AG04449 (cell line): Measurements from ENCODE around the gene GSTM3.

ENCODE experiments used
- CTCF ChIA-PET: fragments of 350-600 bp; formaldehyde crosslinking; extraction: SDS; loops from one replicate; lab custom pipeline; 2021; ENCODE audit warnings: antibody characterized with exemption; lab: Yijun Ruan, JAX
- POLR2A ChIA-PET: fragments of 400-600, 350-600 bp; formaldehyde crosslinking; extraction: SDS; loops from one replicate; lab custom pipeline; 2020; ENCODE audit warnings: antibody characterized with exemption, inconsistent platforms; lab: Yijun Ruan, JAX
- DNase-seq: peaks from one replicate; pipeline ENCODE4 v3.0.0-alpha.2; 2010; ENCODE audit warnings: low read depth, low spot score
- H3K4me3 ChIP-seq: 2 replicates; pipeline ENCODE4 v1.5.1; 2011; ENCODE audit warnings: low read depth, mild to moderate bottlenecking, control low read depth, low read length
- CTCF ChIP-seq: IDR thresholded peaks from one replicate; pipeline ENCODE4 v1.5.1; 2011; ENCODE audit warnings: mild to moderate bottlenecking, moderate library complexity, low read length, control low read depth, inconsistent platforms; ENCODE audit not compliant: insufficient read depth; ENCODE audit errors: missing control alignments

The GSTM3 gene

GRCh38 chr1:109783436-109783835 lies 42.6 kb upstream of the GSTM3 start:
- TF ChIP-seq CTCF, result no peak
- ChIA-PET POLR2A (interaction anchor here (0.6 to 1.8 kb wide), 2 partner anchors 67 to 201 kb away, joined by 3 read pairs; partner anchors contain the start of gene AHCYL1), CTCF (interaction anchor here (1.3 to 28.0 kb wide), 8 partner anchors 9 to 224 kb away, joined by 4 to 1425 read pairs (median 6); partner anchors contain the start of gene AHCYL1)
- DNase-seq, result no peak
- no peak overlapping the region for H3K4me3 ChIP-seq

GRCh38 chr1:109782927-109783326 lies 42.1 kb upstream of the GSTM3 start:
- ChIA-PET POLR2A (interaction anchor here (1.8 kb wide), 1 partner anchor 201 kb away, joined by 3 read pairs; the partner anchor contains the start of gene AHCYL1), CTCF (interaction anchor here (0.7 to 28.0 kb wide), 10 partner anchors 8 to 247 kb away, joined by 3 to 1425 read pairs (median 6); partner anchors contain the start of gene AHCYL1)
- no peak for TF ChIP-seq CTCF
- DNase-seq, result no peak
- no peak overlapping the region for H3K4me3 ChIP-seq

- no peak overlapping the region for H3K4me3 ChIP-seq
- ChIA-PET CTCF (interaction anchor here (0.7 to 28.0 kb wide), 12 partner anchors 8 to 248 kb away, joined by 3 to 1425 read pairs (median 5); partner anchors contain the start of gene AHCYL1), POLR2A (interaction anchor here (1.8 kb wide), 1 partner anchor 202 kb away, joined by 3 read pairs; the partner anchor contains the start of gene AHCYL1)
- DNase-seq, result no peak
- TF ChIP-seq CTCF, result no peak
These were observed 41.7 kb upstream of the GSTM3 start for GRCh38 chr1:109782514-109782913.

- H3K4me3 ChIP-seq, result no peak overlapping the region
- TF ChIP-seq CTCF, result no peak
- DNase-seq, result no peak
- POLR2A ChIA-PET, result no interaction called here
- CTCF ChIA-PET, result interaction anchor here (0.5 to 28.0 kb wide), 13 partner anchors 7 to 248 kb away, joined by 3 to 1425 read pairs (median 5); partner anchors contain the start of gene AHCYL1
These were observed 41.0 kb upstream of the GSTM3 start for GRCh38 chr1:109781806-109782205.

GRCh38 chr1:109780982-109781381 lies 40.1 kb upstream of the GSTM3 start:
- no peak for DNase-seq
- no peak overlapping the region for H3K4me3 ChIP-seq
- no peak for TF ChIP-seq CTCF
- POLR2A ChIA-PET, result no interaction called here
- CTCF ChIA-PET, result interaction anchor here (0.7 to 28.0 kb wide), 7 partner anchors 9 to 227 kb away, joined by 3 to 1425 read pairs (median 5); partner anchors contain the start of gene AHCYL1

- TF ChIP-seq CTCF, result no peak
- ChIA-PET POLR2A (interaction anchor here (3.5 kb wide), 1 partner anchor 206 kb away, joined by 18 read pairs; the partner anchor contains the start of gene AHCYL1), CTCF (interaction anchor here (1.1 to 28.0 kb wide), 29 partner anchors 9 to 335 kb away, joined by 3 to 1425 read pairs (median 9); partner anchors contain the start of genes AHCYL1, GPR61 and GSTM4)
- DNase-seq, result no peak
- no peak overlapping the region for H3K4me3 ChIP-seq
These were observed 37.3 kb upstream of the GSTM3 start for GRCh38 chr1:109777980-109778625.
